Measurements from ENCODE around the gene PLEKHA6. TPM values are rescaled to one million over a fixed set of nuclear protein-coding genes. Genes with fewer than 3 reads are reported as not detected.

The PLEKHA6 gene
- total and polyA plus RNA-seq, 7 experiments from 2014 or later, result 0.05 to 1.9 (median 0.46) TPM; not detected in 1

- ChIA-PET CTCF (interaction anchor here (0.9 to 1.9 kb wide), 2 partner anchors 12 to 18 kb away, joined by 3 to 8 read pairs; no protein-coding TSS in a partner anchor), POLR2A (no interaction called here)
- Histone ChIP-seq H3K9me3 (ENCODE audit: control insufficient read depth in 2 of 3, low read length in 3 of 3) (no peaks in the 10 kb centered on the region), H3K27me3 (ENCODE audit: control insufficient read depth in 2 of 2, insufficient read depth in 2 of 2, low read length in 2 of 2) (peaks cover 3% of the 10 kb centered on the region in 2 donors), H3K27ac (ENCODE audit: low read depth, low read length) (no peak overlapping the region), H3K36me3 (ENCODE audit: control insufficient read depth in 2 of 3, insufficient read depth in 3 of 3, low read length in 3 of 3) (no peaks in the 10 kb centered on the region), H3K4me1 (ENCODE audit: control insufficient read depth in 2 of 2, insufficient read depth in 2 of 2, low read length in 2 of 2) (no peaks in the 10 kb centered on the region), H3K4me3 (ENCODE audit: low read length) (no peak overlapping the region)
- intact Hi-C loops (cut with micrococcal nuclease), result no loop called here
- H3K36me3 Mint-ChIP-seq, result no peaks in the 10 kb centered on the region
- peaks cover 50 to 67% (median 56%) of the 10 kb centered on the region in 5 donors for H3K27me3 Mint-ChIP-seq
- peak overlapping the region in 1 of 9 donors; percentile 57 for H3K27ac Mint-ChIP-seq
- H3K4me1 Mint-ChIP-seq, result peaks cover 4 to 23% (median 13%) of the 10 kb centered on the region in 7 donors
- DNase-seq (peak in 1 of 9 donors; percentile 13), ATAC-seq (peak; percentile 36)
- no peaks in the 10 kb centered on the region for H3K9me3 Mint-ChIP-seq
- peak overlapping the region in 2 of 10 donors; percentile 15 to 21 for H3K4me3 Mint-ChIP-seq
Observed at GRCh38 chr1:204188959-204189639, 170.6 kb downstream of the PLEKHA6 start.

GRCh38 chr1:204186597-204186996 lies 173.1 kb downstream of the PLEKHA6 start:
- H3K9me3 ChIP-seq (ENCODE audit: control insufficient read depth in 2 of 3, low read length in 3 of 3), result no peaks in the 10 kb centered on the region
- Mint-ChIP-seq H3K27me3 (peaks cover 40 to 57% (median 46%) of the 10 kb centered on the region in 5 donors), H3K9me3 (no peaks in the 10 kb centered on the region), H3K4me1 (peaks cover 4 to 23% (median 13%) of the 10 kb centered on the region in 7 donors), H3K4me3 (no peak overlapping the region), H3K27ac (no peak overlapping the region), H3K36me3 (no peaks in the 10 kb centered on the region)
- H3K27ac ChIP-seq (ENCODE audit: low read depth, low read length), result no peak overlapping the region
- intact Hi-C loops (cut with micrococcal nuclease), result no loop called here
- no peak overlapping the region for H3K4me3 ChIP-seq (ENCODE audit: low read length)
- peaks cover 3% of the 10 kb centered on the region in 2 donors for H3K27me3 ChIP-seq (ENCODE audit: control insufficient read depth in 2 of 2, insufficient read depth in 2 of 2, low read length in 2 of 2)
- no peak for ATAC-seq
- H3K36me3 ChIP-seq (ENCODE audit: control insufficient read depth in 2 of 3, insufficient read depth in 3 of 3, low read length in 3 of 3), result no peaks in the 10 kb centered on the region
- H3K4me1 ChIP-seq (ENCODE audit: control insufficient read depth in 2 of 2, insufficient read depth in 2 of 2, low read length in 2 of 2), result no peaks in the 10 kb centered on the region
- ChIA-PET CTCF (no interaction called here), POLR2A (no interaction called here)
- DNase-seq, result no peak

- H3K4me3 ChIP-seq (ENCODE audit: low read length), result no peak overlapping the region
- intact Hi-C loops (cut with micrococcal nuclease), result no loop called here
- no peaks in the 10 kb centered on the region for H3K36me3 Mint-ChIP-seq
- DNase-seq, result no peak
- no peak for ATAC-seq
- no peak overlapping the region for H3K27ac ChIP-seq (ENCODE audit: low read depth, low read length)
- H3K27ac Mint-ChIP-seq, result no peak overlapping the region
- H3K4me1 Mint-ChIP-seq, result no peaks in the 10 kb centered on the region
- POLR2A ChIA-PET, result no interaction called here
- H3K27me3 Mint-ChIP-seq, result peaks cover 4 to 34% (median 6%) of the 10 kb centered on the region in 5 donors
- H3K36me3 ChIP-seq (ENCODE audit: control insufficient read depth in 2 of 3, insufficient read depth in 3 of 3, low read length in 3 of 3), result no peaks in the 10 kb centered on the region
- CTCF ChIA-PET, result no interaction called here
- H3K4me3 Mint-ChIP-seq, result no peak overlapping the region
- peaks cover 0 to 4% (median 0%) of the 10 kb centered on the region in 11 donors for H3K9me3 Mint-ChIP-seq
- no peaks in the 10 kb centered on the region for H3K4me1 ChIP-seq (ENCODE audit: control insufficient read depth in 2 of 2, insufficient read depth in 2 of 2, low read length in 2 of 2)
- no peaks in the 10 kb centered on the region for H3K27me3 ChIP-seq (ENCODE audit: control insufficient read depth in 2 of 2, insufficient read depth in 2 of 2, low read length in 2 of 2)
- no peaks in the 10 kb centered on the region for H3K9me3 ChIP-seq (ENCODE audit: control insufficient read depth in 2 of 3, low read length in 3 of 3)
Observed at GRCh38 chr1:204181116-204181515, 178.6 kb downstream of the PLEKHA6 start.

GRCh38 chr1:204180133-204180532 lies 179.6 kb downstream of the PLEKHA6 start:
- intact Hi-C loops (cut with micrococcal nuclease), result no loop called here
- Histone ChIP-seq H3K27me3 (ENCODE audit: control insufficient read depth in 2 of 2, insufficient read depth in 2 of 2, low read length in 2 of 2) (no peaks in the 10 kb centered on the region), H3K4me1 (ENCODE audit: control insufficient read depth in 2 of 2, insufficient read depth in 2 of 2, low read length in 2 of 2) (no peaks in the 10 kb centered on the region), H3K9me3 (ENCODE audit: control insufficient read depth in 2 of 3, low read length in 3 of 3) (no peaks in the 10 kb centered on the region), H3K4me3 (ENCODE audit: low read length) (no peak overlapping the region), H3K36me3 (ENCODE audit: control insufficient read depth in 2 of 3, insufficient read depth in 3 of 3, low read length in 3 of 3) (no peaks in the 10 kb centered on the region), H3K27ac (ENCODE audit: low read depth, low read length) (no peak overlapping the region)
- ATAC-seq (no peak), DNase-seq (no peak)
- ChIA-PET POLR2A (no interaction called here), CTCF (no interaction called here)
- Mint-ChIP-seq H3K9me3 (peaks cover 0 to 4% (median 0%) of the 10 kb centered on the region in 11 donors), H3K27ac (no peak overlapping the region), H3K36me3 (no peaks in the 10 kb centered on the region), H3K4me1 (no peaks in the 10 kb centered on the region), H3K27me3 (peaks cover 0 to 27% (median 6%) of the 10 kb centered on the region in 5 donors), H3K4me3 (no peak overlapping the region)

- no peaks in the 10 kb centered on the region for H3K27me3 ChIP-seq (ENCODE audit: control insufficient read depth in 2 of 2, insufficient read depth in 2 of 2, low read length in 2 of 2)
- H3K4me3 ChIP-seq (ENCODE audit: low read length), result no peak overlapping the region
- Mint-ChIP-seq H3K9me3 (peaks cover 0 to 5% (median 2%) of the 10 kb centered on the region in 11 donors), H3K36me3 (peaks cover 0 to under 1% (median 0%) of the 10 kb centered on the region in 5 donors), H3K4me3 (no peak overlapping the region), H3K27me3 (peaks cover 0 to 21% (median 9%) of the 10 kb centered on the region in 5 donors), H3K4me1 (no peaks in the 10 kb centered on the region), H3K27ac (no peak overlapping the region)
- no peak overlapping the region for H3K27ac ChIP-seq (ENCODE audit: low read depth, low read length)
- POLR2A ChIA-PET, result no interaction called here
- intact Hi-C loops (cut with micrococcal nuclease), result no loop called here
- no peaks in the 10 kb centered on the region for H3K9me3 ChIP-seq (ENCODE audit: control insufficient read depth in 2 of 3, low read length in 3 of 3)
- no peaks in the 10 kb centered on the region for H3K36me3 ChIP-seq (ENCODE audit: control insufficient read depth in 2 of 3, insufficient read depth in 3 of 3, low read length in 3 of 3)
- ATAC-seq (no peak), DNase-seq (no peak)
- no peaks in the 10 kb centered on the region for H3K4me1 ChIP-seq (ENCODE audit: control insufficient read depth in 2 of 2, insufficient read depth in 2 of 2, low read length in 2 of 2)
- CTCF ChIA-PET, result no interaction called here
Observed at GRCh38 chr1:204178487-204179281, 181.0 kb downstream of the PLEKHA6 start.

GRCh38 chr1:204177133-204177532 lies 182.6 kb downstream of the PLEKHA6 start:
- Histone ChIP-seq H3K4me3 (ENCODE audit: low read length) (no peak overlapping the region), H3K9me3 (ENCODE audit: control insufficient read depth in 2 of 3, low read length in 3 of 3) (peaks cover 0 to 5% (median 3%) of the 10 kb centered on the region in 3 experiments), H3K27ac (ENCODE audit: low read depth, low read length) (no peak overlapping the region), H3K36me3 (ENCODE audit: control insufficient read depth in 2 of 3, insufficient read depth in 3 of 3, low read length in 3 of 3) (no peaks in the 10 kb centered on the region), H3K27me3 (ENCODE audit: control insufficient read depth in 2 of 2, insufficient read depth in 2 of 2, low read length in 2 of 2) (no peaks in the 10 kb centered on the region), H3K4me1 (ENCODE audit: control insufficient read depth in 2 of 2, insufficient read depth in 2 of 2, low read length in 2 of 2) (no peaks in the 10 kb centered on the region)
- H3K4me1 Mint-ChIP-seq, result no peaks in the 10 kb centered on the region
- DNase-seq (no peak), ATAC-seq (peak; percentile 32)
- no peak overlapping the region for H3K27ac Mint-ChIP-seq
- H3K27me3 Mint-ChIP-seq, result peaks cover 0 to 22% (median 12%) of the 10 kb centered on the region in 5 donors
- CTCF ChIA-PET, result interaction anchor here (0.5 to 0.6 kb wide), 3 partner anchors 9 to 313 kb away, joined by 3 to 10 read pairs (median 4); no protein-coding TSS in a partner anchor
- H3K4me3 Mint-ChIP-seq, result no peak overlapping the region
- POLR2A ChIA-PET, result no interaction called here
- peaks cover 0 to 11% (median 0%) of the 10 kb centered on the region in 5 donors for H3K36me3 Mint-ChIP-seq
- peaks cover 0 to 21% (median 13%) of the 10 kb centered on the region in 11 donors for H3K9me3 Mint-ChIP-seq
- intact Hi-C loops (cut with micrococcal nuclease), result no loop called here
